ENCODE data around the gene MOGAT1. TPM values are rescaled to one million over a fixed set of nuclear protein-coding genes. Genes with fewer than 3 reads are reported as not detected.

MOGAT1 gene
- total and polyA plus RNA-seq, 2 of the 8 experiments (the other 6 are each of a cell fraction or from before 2014, with no cell fraction given), result 0.11 to 0.67 TPM

DNA sequence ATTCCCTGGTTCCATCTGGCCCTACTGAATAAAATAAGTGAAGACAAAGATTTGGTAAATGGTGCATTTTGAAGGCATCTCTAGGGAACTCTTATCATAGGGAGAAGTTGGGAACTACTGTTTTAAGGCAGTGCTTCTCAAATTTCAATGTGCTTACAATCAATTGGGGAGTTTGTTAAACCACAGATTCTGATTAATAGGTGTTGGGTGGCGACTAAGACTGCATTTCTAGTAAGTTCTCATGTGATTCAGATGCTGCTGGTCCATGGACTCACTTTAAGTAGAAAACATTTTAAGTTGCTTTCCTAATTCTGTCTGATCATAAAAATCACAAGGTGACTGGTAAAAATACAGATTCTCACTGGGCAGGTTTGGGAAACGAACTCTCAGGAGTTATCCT lies 30.1 kb upstream of the MOGAT1 start (continued):
- TF ChIP-seq, protein P1, sequence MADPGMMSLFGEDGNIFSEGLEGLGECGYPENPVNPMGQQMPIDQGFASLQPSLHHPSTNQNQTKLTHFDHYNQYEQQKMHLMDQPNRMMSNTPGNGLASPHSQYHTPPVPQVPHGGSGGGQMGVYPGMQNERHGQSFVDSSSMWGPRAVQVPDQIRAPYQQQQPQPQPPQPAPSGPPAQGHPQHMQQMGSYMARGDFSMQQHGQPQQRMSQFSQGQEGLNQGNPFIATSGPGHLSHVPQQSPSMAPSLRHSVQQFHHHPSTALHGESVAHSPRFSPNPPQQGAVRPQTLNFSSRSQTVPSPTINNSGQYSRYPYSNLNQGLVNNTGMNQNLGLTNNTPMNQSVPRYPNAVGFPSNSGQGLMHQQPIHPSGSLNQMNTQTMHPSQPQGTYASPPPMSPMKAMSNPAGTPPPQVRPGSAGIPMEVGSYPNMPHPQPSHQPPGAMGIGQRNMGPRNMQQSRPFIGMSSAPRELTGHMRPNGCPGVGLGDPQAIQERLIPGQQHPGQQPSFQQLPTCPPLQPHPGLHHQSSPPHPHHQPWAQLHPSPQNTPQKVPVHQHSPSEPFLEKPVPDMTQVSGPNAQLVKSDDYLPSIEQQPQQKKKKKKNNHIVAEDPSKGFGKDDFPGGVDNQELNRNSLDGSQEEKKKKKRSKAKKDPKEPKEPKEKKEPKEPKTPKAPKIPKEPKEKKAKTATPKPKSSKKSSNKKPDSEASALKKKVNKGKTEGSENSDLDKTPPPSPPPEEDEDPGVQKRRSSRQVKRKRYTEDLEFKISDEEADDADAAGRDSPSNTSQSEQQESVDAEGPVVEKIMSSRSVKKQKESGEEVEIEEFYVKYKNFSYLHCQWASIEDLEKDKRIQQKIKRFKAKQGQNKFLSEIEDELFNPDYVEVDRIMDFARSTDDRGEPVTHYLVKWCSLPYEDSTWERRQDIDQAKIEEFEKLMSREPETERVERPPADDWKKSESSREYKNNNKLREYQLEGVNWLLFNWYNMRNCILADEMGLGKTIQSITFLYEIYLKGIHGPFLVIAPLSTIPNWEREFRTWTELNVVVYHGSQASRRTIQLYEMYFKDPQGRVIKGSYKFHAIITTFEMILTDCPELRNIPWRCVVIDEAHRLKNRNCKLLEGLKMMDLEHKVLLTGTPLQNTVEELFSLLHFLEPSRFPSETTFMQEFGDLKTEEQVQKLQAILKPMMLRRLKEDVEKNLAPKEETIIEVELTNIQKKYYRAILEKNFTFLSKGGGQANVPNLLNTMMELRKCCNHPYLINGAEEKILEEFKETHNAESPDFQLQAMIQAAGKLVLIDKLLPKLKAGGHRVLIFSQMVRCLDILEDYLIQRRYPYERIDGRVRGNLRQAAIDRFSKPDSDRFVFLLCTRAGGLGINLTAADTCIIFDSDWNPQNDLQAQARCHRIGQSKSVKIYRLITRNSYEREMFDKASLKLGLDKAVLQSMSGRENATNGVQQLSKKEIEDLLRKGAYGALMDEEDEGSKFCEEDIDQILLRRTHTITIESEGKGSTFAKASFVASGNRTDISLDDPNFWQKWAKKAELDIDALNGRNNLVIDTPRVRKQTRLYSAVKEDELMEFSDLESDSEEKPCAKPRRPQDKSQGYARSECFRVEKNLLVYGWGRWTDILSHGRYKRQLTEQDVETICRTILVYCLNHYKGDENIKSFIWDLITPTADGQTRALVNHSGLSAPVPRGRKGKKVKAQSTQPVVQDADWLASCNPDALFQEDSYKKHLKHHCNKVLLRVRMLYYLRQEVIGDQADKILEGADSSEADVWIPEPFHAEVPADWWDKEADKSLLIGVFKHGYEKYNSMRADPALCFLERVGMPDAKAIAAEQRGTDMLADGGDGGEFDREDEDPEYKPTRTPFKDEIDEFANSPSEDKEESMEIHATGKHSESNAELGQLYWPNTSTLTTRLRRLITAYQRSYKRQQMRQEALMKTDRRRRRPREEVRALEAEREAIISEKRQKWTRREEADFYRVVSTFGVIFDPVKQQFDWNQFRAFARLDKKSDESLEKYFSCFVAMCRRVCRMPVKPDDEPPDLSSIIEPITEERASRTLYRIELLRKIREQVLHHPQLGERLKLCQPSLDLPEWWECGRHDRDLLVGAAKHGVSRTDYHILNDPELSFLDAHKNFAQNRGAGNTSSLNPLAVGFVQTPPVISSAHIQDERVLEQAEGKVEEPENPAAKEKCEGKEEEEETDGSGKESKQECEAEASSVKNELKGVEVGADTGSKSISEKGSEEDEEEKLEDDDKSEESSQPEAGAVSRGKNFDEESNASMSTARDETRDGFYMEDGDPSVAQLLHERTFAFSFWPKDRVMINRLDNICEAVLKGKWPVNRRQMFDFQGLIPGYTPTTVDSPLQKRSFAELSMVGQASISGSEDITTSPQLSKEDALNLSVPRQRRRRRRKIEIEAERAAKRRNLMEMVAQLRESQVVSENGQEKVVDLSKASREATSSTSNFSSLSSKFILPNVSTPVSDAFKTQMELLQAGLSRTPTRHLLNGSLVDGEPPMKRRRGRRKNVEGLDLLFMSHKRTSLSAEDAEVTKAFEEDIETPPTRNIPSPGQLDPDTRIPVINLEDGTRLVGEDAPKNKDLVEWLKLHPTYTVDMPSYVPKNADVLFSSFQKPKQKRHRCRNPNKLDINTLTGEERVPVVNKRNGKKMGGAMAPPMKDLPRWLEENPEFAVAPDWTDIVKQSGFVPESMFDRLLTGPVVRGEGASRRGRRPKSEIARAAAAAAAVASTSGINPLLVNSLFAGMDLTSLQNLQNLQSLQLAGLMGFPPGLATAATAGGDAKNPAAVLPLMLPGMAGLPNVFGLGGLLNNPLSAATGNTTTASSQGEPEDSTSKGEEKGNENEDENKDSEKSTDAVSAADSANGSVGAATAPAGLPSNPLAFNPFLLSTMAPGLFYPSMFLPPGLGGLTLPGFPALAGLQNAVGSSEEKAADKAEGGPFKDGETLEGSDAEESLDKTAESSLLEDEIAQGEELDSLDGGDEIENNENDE (IDR thresholded peaks at IDR 0.05; ENCODE audit: insufficient replicate concordance, low read length), result no peak
- TF ChIP-seq BACH1 (IDR thresholded peaks at IDR 0.05; ENCODE audit: low read length) (no peak), PHF8 (conservative IDR thresholded peaks at IDR 0.05; ENCODE audit: low read depth, low read length) (no peak), MAFK (IDR thresholded peaks at IDR 0.05; ENCODE audit: low read depth, low read length) (no peak), TAF7 (optimal IDR thresholded peaks at IDR 0.05; ENCODE audit: borderline replicate concordance, low read depth, low read length) (no peak)
